ENCODE results near the gene SERPINI1.
A peak's percentile ranks its signal among the peaks of the same experiment; 100 is the strongest.

The SERPINI1 gene

GRCh38 chr3:167852216-167852615 lies 116.7 kb downstream of the SERPINI1 start:
- DNase-seq: peak; percentile 9

- no peak for DNase-seq
These were observed 118.5 kb downstream of the SERPINI1 start for GRCh38 chr3:167854063-167854462.

GRCh38 chr3:167854846-167855245 lies 119.3 kb downstream of the SERPINI1 start:
- DNase-seq: no peak

- DNase-seq: no peak
These were observed 119.8 kb downstream of the SERPINI1 start for GRCh38 chr3:167855306-167855705.

- DNase-seq: no peak
These were observed 123.3 kb downstream of the SERPINI1 start for GRCh38 chr3:167858865-167859264.

GRCh38 chr3:167859610-167860009 lies 124.1 kb downstream of the SERPINI1 start:
- no peak for DNase-seq

GRCh38 chr3:167861649-167862048 lies 126.1 kb downstream of the SERPINI1 start:
- no peak for DNase-seq

GRCh38 chr3:167862104-167862730 lies 126.7 kb downstream of the SERPINI1 start:
- DNase-seq: no peak

- DNase-seq: no peak
These were observed 128.5 kb downstream of the SERPINI1 start for GRCh38 chr3:167863811-167864551.

- DNase-seq: peak; percentile 24
These were observed 129.0 kb downstream of the SERPINI1 start for GRCh38 chr3:167864552-167864874.

- no peak for DNase-seq
These were observed 130.8 kb downstream of the SERPINI1 start for GRCh38 chr3:167866331-167866730.

- DNase-seq: no peak
These were observed 132.5 kb downstream of the SERPINI1 start for GRCh38 chr3:167867981-167868380.

GRCh38 chr3:167870181-167870580 lies 134.7 kb downstream of the SERPINI1 start:
- no peak for DNase-seq

GRCh38 chr3:167870759-167871158 lies 135.2 kb downstream of the SERPINI1 start:
- no peak for DNase-seq

- no peak for DNase-seq
These were observed 136.5 kb downstream of the SERPINI1 start for GRCh38 chr3:167872032-167872431.

GRCh38 chr3:167872941-167873340 lies 137.4 kb downstream of the SERPINI1 start:
- DNase-seq: no peak

- no peak for DNase-seq
These were observed 139.3 kb downstream of the SERPINI1 start for GRCh38 chr3:167874671-167875372.
